C4-2B (cell line): ENCODE measurements around the gene POLR2M.

Experiments
- H3K27ac ChIP-seq: fragments of 450-650 bp; 2 replicates; pipeline ENCODE4 v1.5.1; 2017
- ZFX ChIP-seq: fragments of 450-650 bp; IDR thresholded peaks from 2 replicates; pipeline ENCODE4 v1.6.1; 2017
- TF ChIP-seq, protein P1 (sequence below): fragments of 450-650 bp; conservative IDR thresholded peaks from 2 replicates; pipeline ENCODE4 v1.5.1; 2017; ENCODE audit warnings: mild to moderate bottlenecking

The POLR2M gene

DNA sequence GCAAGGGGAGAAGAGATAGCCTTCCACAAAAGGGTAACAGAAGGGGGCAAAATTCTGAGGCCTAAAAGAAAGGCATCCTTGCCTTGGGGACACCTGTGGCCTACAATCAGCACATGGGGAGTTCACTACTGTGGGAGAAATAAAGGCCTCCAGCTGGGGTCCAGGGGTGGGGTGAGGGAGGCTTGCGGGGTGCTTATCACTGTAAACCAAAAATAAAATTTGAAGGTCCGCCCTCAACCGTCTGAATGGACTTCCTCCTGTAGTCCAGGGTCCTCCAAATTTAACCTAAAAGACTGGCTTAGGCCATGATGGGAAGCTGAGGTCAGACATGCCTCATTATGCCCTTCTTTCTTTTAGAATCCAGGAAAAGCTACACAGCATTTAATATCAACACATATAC, 2.1 kb upstream of the POLR2M start:
- no peak overlapping the region for H3K27ac ChIP-seq
- no peak for TF ChIP-seq ZFX
- TF ChIP-seq, protein P1, sequence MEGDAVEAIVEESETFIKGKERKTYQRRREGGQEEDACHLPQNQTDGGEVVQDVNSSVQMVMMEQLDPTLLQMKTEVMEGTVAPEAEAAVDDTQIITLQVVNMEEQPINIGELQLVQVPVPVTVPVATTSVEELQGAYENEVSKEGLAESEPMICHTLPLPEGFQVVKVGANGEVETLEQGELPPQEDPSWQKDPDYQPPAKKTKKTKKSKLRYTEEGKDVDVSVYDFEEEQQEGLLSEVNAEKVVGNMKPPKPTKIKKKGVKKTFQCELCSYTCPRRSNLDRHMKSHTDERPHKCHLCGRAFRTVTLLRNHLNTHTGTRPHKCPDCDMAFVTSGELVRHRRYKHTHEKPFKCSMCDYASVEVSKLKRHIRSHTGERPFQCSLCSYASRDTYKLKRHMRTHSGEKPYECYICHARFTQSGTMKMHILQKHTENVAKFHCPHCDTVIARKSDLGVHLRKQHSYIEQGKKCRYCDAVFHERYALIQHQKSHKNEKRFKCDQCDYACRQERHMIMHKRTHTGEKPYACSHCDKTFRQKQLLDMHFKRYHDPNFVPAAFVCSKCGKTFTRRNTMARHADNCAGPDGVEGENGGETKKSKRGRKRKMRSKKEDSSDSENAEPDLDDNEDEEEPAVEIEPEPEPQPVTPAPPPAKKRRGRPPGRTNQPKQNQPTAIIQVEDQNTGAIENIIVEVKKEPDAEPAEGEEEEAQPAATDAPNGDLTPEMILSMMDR, result no peak

DNA sequence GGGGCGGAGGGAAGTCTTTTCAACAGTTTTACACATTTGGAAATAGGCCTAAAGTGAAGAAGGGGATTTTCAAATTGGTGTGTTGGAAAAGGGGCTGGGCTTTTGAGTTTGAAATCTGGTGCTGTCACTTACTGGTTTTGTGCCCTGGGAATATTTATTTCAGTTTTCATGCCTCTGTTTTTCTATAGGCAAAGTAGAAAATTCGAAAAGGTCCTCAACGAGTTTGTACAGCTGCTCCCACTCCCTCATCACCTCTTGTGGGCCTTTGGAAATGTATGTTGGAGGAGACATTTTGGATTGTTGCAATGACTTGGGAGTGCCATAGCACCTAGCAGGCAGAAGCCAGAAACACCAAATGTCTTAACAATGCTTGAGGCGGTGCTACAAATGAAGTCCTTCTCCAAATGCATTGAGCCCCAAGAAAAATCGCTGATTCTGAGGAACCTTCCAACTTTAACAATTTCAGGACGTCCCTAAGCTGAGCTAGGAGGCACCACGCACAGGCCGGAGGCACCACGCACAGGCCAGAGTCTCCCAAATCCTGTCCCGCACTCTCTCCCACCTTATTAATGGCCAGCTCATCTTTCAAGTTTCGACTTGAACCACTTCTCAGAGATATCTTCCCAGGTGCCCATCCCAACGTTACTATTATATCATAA, 639 bp upstream of the POLR2M start:
- H3K27ac ChIP-seq, result peak overlapping the region; percentile 100

DNA sequence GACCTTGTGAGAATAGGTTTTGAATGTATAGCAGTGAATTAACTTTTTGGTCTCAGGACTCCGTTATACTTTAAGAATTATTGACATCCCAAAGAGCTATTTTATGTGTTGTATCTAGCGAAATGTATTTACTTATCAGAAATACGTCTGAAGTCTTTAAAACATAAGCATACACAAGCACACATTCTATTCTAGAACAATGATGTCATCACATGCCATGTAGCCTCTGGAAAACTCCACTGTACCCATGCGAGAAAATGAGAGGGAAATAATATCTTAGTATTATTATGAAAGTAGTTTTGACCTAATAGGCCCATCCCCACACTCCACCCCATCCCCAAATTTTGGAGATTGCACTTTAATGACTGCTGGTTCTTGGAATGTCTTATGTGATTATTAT, 1.5 kb downstream of the POLR2M start:
- TF ChIP-seq, protein P1, result no peak
- no peak for TF ChIP-seq ZFX
- H3K27ac ChIP-seq, result no peak overlapping the region

More for the DNA sequence above, 639 bp upstream of the POLR2M start:
- no peak for TF ChIP-seq ZFX
- TF ChIP-seq, protein P1, result no peak

DNA sequence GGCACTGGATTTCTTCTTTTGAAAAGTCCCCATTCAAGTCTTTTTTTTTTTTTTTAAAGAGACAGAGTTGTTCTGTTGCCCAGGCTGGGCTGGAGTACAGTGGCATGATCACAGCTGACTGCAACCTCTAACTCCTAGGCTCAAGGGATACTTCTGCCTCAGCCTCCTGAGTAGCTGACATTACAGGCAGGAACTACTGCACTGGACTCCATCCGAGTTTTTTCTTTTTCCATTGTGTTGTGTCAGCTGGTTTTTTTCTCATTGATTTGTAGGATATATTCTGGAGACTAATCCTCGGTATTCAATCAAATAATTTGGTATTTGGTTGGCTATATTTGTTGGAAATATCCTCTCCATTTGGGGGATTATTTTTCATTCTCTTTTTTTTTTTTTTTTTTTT, 11.8 kb downstream of the POLR2M start:
- H3K27ac ChIP-seq, result no peak overlapping the region
- TF ChIP-seq, protein P1, result no peak
- TF ChIP-seq ZFX, result no peak

DNA sequence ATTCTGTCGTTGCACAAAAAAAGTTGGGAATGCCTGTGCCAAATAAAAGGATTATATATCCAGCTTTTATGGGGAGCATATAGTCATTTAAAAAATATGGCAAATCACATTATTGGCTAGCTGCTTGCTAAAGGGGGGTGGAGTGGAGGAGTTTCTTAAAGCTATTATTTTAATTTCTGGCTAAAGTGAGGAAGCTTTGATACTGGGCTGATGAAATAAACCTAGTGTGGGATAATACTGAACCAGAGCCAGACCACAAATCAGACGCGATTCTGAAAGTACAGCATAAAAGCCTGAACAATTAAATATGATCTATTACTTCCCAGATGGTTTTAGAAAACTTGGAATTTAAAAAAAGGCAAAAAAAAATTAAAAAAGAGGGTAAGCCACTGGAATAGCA, 14.4 kb downstream of the POLR2M start:
- TF ChIP-seq ZFX, result no peak
- H3K27ac ChIP-seq, result no peak overlapping the region

DNA sequence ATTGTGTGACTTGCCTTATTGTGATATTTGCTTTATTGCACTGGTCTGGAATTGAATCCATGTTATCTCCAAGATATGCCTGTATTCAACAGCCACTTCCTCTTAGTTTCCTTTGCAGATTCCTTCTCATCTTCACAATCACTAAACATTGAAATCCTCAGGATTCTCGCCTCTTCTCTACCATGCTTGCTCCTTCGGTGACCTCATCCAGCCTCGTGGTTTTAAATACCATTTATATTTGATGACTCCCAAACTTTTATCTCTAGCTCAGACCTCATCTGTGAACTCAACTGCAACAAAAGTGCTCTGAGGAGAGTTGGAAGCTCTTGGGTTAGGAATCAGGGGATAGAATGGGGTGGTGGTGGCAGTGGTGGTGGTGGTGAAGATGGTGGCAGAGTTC, 19.9 kb downstream of the POLR2M start:
- TF ChIP-seq ZFX, result no peak
- TF ChIP-seq, protein P1, result no peak
- H3K27ac ChIP-seq, result no peak overlapping the region

DNA sequence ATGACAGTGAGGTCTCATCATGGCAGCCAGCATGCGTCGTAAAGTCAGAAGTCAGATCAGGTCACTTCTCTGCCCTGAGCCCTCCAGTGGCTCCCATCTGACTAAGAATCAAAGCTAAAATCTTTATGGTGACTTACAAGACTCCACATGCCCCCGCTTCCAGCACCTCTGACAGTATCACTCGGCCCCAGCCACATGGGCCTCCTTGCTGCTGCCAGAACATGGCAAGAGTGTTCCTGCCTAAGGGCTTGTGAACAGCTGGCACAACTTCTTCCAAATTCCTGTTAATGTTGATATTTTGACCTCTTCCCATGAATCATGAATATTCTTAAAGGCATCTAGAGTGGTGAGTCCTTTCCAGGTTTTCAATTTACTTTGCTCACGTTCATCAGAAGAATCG, 20.5 kb downstream of the POLR2M start:
- H3K27ac ChIP-seq, result no peak overlapping the region

DNA sequence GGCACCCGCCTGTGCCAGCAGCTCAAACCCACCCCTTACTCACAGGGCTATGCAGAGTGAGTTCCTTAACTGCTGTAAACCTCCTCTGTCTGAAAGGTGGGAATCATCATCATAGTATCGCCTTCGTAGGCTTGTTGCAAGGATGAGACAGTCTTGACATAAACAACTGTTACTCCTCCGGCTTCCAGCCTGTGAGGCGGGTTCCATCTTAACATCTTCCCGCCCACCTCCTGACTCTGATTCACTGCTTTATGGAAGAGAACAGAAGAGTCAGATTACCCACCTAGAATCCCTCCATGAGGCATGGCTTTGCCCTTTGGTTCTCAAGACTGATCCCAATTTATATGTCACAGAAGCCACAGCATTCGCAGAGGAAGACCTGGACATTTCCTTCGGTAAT, 21.9 kb downstream of the POLR2M start:
- TF ChIP-seq, protein P1, result no peak
- TF ChIP-seq ZFX, result no peak
- no peak overlapping the region for H3K27ac ChIP-seq

More for the DNA sequence above, 20.5 kb downstream of the POLR2M start:
- TF ChIP-seq, protein P1, result no peak
- TF ChIP-seq ZFX, result no peak
